DMS 273 (cell line): ENCODE data around the gene ARHGEF40.

Experiments used
- DNase-seq: peaks from one replicate; lab custom pipeline; 2025; ENCODE audit not compliant: unreplicated experiment; lab: John Stamatoyannopoulos, UW

Gene ARHGEF40

DNA sequence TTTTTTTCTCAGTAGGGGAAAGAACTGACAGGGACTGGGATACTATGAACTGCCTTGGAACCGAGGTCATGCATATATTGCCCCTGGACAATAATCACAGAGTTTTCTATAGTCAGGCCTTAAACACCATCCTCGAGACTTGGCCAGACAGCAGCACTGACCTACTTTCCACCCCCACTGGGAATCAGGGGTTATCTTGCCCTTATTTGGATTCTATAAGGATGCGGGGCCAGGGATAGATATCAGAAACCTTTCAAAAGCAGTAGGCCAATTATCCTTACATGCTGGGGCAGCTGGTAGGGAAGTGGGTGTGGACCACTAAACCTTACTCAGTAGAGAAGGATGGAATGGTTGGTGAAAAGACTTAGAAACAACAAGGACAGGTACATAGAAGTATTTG is 26.3 kb downstream of the ARHGEF40 start:
- peak; percentile 58 for DNase-seq

DNA sequence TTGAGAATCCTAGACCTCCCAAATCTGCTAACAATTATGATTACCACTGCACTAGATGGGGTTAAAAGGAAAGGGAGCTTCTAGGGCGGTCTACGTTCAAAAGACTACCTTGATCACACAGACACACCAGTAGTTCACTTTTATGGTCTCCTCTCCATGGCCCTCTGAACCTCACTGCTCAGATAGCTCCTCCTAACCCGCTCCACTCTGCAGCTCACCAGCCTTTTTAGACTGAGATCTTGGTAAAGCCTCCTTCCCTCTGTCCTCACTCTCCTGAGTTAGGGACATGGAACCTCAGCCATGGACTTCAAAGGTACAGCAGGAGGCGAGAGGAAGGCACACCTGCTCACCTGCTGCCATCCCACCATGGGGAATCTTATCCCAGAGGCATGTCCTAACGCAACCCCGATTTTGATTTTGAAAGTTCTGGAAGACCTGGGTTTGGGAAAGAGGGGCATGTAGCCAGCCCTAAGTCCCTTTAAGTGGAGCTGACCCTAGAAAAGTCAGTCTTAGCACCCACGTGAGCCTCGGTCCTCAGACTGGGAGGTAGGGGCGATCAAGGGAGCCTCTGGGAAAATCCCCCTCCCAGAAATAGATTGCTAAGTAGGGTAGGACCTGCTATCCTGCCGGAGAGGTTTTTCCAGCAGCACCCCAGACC is 27.0 kb downstream of the ARHGEF40 start:
- peak; percentile 52 for DNase-seq

DNA sequence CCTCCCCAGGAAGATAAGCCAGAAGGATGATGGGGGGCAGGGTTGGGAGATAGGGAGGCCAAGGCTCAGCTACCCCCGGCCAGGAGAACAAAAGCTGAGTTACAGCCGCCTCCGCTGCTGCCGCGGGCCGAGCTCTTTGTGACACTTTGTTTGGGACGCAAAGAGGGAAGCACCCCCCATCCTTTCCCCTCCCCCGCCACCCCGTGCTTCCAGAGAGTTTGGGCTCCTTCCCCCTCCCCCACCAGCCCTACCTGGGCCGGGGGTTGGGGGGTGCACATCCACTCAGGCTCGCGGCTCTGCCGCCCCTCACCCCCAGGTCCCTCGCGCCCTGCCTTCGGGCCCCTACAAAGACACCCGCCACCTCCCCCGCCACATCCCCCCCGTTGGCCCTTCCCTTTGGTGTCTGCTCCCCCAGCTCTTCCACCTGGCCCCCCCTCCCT is 27.6 kb downstream of the ARHGEF40 start:
- peak; percentile 53 for DNase-seq

DNA sequence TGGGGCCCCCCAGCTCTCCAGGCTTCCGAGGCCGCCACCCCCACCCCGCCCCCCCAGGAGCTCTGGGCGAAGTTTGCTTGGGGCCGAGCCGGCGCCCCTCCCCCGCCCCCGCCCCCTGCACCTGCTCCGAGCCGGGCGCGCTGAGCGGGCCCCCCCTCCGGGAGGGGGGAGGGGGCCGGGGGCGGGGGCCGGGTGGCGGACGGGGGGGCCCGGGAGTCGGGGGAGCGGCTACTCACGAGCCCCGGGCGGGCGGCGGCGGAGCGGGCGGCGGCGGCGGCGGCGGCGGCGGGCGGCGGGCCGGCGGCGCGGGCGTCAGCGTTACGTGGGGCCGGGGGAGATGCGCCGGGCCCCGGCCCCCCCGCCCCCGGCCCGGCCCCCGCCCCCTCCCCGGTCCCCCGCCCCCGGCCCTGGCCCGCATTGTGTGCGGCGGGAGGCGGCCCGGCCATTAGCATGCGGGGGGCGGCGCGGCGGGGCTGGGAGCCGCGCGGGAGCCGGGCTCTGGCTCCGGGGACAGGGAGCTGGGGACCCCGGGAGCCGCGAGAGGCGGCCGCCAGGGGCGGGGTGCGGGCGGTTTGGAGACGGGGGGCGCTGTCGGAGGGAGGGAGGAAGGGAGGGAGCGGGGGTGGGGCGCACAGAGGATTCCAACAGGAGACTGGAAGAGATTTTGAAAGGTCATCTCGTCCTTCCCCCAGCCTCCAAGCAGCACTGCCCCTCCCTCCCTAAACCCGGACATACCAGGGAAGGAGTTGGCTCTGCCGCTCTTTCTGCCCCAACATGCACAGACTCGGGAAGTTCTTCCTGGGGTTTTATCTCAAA is 28.2 kb downstream of the ARHGEF40 start, which contains the start of gene ZNF219:
Gene ZNF219 (minus strand): TSS at position 580 of the 816 bp plus-strand sequence. CDS start 5,064 bp downstream, outside the sequence.
- DNase-seq: peak; percentile 82

DNA sequence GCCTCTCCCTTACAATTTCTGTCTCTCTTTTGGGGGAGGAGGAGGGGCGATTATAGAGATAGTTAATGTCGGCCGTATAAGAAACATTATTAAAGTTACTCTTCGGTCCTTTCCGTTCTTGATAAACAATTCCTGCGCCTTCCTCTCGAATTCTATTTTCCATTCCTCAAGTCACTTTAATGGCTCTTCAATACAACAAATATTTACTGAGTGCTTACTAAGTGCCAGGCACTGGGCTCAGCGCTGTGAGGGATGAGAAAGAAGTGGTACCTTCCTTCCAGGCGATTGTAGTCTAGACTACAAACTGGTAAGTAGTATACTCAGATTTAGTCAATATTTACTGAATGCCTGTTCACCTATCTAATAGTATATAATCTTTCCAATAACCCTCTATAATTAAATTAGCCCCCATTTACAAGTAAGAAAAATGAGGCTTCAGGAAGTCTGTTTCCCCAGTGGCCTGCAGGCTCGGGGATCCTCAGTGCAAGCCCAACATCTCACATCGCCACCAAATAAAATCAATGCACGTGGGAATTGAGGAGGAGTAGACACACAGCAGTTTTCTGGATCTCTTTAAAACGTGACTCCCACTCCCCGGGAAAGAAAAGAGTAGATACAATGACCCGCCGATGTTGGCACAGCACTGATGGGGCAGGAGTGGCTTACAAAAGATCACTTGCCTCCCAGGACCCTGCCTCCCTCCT is 28.9 kb downstream of the ARHGEF40 start:
- DNase-seq: peak; percentile 52

DNA sequence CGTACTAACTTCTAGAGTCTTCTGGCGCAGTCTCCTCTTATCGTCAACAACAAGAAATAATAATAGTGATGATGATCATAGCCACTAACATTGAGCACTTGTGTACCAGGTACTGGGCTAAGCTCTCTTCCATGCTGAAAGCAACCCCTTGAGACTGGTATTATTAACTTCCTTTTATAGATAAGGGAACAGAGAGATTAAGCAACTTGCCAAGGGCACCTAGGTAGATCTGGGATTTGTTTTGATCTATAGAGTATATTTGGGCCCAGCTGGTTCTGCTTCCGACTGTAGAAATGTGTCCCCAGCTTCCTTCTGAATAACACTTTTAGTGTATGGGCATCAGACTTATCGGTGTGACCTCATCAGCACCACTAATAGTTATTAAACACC is 29.5 kb downstream of the ARHGEF40 start:
- no peak for DNase-seq

DNA sequence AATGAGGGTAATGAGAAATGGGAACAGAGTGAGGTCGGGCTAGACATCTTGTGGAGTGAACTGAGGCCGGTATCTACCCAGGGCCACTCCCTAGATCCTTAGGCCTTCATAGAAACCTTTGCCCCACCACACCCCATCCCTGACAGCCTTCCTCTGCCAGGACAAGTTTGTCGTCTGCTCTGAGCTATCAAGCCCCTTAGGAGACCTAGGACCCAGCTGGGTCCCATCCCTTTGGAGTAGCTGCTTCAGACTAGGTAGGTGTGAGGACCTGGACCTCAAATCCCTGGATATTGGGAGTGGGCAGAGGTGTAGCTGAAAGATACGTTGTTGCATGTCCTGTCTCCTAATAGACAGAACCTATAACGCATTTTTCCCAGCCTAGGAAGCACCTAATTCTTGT is 30.8 kb downstream of the ARHGEF40 start, which contains the start of gene TMEM253:
Gene TMEM253 (plus strand): TSS at position 136 of the 400 bp plus-strand sequence. CDS start 278 bp downstream, outside the sequence.
- no peak for DNase-seq

DNA sequence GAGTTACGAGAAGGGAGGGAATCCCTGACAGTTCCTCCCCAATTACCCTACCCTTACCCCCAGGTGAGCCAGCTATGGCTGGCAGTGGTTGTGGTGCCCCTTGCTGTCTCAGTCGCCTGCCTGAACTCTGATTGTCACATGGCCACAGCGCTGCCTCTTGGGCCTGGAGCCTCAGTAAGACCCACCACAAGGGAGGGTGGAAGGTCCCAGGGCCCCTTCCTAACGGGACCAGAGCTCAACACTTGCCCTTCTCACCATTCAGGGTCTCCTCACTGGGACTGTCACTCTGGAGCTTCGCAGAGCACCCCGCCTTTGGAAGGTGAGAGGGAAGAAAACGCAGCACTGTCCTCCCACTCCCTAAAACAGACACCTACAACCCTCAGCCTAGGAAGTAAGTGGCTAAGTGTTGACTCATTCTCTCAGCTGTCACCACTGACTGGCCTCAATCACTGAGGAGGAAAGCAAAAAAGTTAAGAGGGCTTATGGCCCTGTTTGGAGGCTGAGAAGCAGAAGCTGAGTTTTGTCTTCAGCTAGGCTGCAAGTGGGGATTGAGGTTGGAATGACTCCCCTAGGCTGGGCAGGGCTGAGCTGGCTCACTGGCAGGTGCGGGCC is 31.8 kb downstream of the ARHGEF40 start:
- no peak for DNase-seq

DNA sequence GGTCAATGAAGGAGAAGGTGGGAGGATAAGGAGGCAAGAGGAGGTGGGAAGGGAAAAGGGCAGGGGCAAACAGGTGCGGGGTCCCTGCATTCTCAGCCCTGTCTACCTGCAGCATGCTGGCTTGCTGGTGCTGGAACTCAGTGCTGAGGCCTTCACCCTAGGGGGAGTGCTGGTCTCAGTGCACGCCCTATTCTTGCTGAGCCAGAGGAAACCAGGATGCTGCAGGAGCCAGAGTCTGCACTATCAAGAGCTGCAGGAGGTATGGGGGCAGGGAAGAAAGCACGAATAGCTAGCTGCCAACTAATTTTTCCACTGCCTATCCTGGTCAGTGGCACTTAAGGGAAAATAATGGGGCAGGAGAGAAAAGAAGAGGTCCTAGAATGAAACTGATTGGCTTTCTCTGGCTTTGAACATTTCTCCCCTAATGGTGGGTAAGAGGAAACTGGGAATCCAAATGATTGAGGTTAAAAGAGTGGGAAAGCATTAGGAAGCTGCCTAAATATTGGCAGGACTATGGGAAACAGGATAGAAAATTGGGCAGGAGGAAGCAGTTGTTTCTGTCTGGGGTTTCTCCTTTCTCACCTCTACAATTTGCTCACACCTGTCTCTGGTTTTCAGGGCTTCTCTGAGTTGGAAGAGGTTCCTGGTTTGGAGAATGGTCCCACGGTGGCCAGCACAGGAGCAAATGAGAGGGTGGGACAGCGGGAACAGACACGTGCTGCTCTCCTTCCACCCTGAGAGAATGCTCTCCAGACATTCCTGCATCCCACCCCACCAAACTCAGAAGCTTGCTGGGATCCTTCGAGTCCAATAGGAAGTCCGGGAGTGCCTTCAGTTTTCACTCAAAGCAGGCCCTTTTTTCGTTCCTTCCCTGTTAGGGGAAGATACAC is 32.7 kb downstream of the ARHGEF40 start:
- DNase-seq: peak; percentile 49

DNA sequence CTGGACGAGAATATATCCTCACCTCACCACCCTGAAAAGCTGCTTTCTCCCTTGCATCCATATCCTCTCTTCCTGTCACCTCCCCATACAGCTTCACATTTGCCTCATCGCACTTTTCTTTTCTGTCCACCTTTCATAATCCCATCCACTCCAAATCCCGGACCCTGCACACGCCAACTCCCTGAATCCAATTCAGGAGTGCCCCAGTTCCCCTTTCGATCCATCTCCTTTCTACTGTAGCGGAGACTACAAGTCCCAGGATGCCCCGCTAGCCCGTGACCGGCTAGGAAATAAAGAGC is 33.3 kb downstream of the ARHGEF40 start:
- no peak for DNase-seq

DNA sequence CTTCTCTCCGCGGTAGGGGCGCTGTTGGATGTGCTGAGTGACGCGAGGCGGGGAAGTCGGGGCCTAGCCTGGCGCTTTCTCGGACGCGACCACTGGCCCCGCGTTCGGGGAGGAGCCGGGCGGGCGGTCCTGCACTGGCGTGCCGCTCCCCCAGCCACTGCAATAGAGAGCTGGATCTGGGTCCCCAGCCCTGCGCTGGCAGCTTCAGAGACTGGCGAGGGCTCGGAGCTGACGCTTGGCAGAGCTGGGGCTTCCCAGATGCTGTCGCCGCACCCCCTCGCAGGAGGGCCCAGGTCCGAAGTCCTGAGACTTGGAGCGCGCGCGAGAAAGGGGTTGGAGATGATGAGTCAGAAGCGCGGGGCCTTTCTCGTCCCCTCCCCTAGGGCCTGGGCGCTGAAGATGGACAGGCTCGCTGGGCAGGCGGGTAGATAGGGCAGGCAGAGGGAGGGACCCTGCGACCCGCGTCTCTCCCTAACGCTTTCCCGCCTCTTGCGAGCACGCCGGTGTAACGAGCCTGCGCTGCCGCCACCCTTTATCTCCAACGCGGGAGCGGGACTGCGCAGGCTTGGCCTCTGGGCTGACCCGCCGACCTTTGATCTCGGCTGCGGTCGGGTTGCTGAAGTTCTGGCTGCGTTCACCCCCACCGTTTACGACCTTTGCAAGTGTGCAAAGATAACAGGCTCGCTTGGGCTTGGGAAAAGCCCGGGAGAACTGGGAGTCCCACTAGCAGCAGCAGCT is 33.8 kb downstream of the ARHGEF40 start:
- peak; percentile 98 for DNase-seq

DNA sequence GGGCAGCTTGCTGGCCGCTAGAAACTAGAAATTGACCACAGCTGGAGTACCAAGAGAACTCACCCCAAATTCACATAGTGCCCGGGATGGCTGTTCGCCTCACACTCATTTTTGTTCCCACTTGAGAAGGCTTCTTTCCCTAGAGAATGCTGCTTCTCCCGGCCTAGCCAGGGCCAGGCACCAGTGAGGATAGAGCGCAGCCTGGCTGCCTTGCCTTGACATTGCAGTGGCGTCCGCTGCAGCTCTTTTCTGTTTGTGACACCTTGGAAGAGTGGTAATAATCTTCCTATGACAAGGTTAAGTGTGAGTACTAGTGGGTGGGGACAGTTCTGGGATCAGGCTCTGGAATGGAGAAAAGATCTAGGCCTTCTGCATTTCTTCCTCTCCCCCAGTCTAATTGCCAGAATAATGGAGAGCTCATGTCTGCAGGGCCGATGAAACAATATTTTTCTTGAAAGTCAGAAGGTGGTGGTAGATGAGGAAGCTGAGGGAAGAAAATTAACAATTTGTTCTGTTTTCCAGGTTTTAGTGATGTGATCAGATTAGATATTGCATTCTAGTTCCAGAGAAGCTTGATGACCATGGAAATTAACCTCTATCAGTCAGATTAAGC is 34.5 kb downstream of the ARHGEF40 start:
- peak; percentile 94 for DNase-seq

DNA sequence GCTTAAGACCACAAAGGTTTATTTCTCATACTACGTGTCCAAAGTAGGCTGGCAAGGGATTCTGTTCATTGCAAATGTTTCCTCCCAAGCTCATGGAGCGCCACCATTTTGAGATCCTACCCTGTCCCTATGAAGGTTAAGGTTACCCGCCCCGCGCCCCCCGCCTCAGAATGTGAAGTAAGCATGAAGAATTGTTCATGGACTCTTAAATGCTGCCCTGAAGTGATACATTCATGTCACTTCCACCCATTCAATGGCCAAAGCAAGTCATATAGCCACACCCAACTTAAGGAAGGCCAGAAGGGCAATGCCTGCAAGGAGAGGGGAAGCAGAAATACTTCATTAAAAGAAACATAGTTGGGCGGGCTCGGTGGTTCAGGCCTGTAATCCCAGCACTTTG is 35.0 kb downstream of the ARHGEF40 start:
- DNase-seq: no peak

DNA sequence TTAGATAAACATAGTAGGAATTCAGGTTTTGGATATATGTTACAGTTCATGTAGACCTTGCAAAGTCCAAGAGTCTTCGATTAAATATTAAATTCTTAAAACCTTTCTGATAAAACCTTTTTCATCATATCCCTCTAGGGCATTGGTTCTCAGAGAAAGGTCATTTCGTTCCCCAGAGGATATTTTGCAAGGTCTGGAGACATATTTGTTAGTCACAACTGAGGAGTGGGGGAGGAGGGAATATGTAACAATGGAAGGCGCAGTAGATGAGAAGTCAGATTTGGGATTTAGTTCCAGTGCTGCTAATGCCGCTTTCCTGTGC is 36.0 kb downstream of the ARHGEF40 start:
- DNase-seq: no peak

DNA sequence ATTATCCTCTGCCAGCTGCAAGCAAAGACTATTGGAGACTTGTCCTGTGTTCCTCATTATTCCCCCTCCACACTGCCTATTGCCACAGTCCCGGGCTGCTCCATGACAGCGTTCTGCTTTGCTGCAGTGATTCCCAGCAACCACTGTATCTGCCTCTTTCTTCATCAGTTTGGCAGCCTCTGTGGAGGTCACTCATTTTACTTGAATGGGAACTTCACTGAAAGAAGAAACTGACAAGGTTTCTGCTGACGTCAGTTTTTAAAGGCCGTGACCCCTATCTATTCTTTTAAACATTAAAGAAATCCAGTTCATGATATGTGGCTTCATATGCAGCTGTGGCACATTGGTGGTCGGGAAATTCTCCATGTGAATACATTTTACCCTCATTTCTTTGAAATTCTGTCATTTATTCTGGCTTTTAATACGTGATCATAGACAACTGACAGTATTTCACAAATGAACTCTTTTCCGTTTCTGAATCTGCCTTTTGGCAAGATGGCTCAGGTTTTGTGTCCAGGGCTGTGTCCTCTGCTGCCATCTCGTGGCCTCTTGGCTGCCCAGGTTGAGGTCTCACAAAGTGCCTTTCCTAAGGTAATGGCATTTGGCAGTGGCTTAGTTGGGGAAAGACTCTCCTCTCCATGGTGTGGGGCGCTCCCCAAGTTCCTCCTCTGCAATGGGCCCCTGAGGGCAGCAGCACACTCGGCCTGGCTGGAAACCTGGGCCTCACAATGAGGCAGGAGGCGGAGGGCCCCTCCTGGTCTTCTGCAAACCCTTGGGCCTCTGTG is 36.6 kb downstream of the ARHGEF40 start:
- peak; percentile 90 for DNase-seq

DNA sequence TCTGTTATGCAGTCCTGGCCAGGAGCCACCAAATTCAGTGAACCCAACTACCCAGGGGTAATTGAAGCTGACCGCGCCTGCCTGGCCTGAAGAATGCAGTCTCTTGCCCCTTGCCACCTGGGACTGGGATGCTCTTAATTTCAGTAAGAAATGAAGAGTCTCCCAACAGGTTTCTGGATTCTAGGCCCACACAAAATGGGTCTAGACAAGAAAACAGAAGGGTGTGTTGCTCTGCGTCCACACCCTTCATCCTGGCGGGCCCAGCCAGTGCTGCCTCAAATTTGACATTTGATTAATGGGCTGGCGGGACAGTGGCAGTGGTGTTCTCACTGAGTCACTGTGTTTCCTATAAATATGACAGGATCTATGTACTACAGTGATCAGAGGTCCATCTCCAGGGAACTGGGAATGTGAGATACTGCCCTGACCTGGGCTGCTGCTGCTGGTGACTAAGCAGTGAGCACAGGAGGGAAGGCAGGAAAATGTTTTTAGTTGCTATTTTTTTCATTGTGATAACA is 37.2 kb downstream of the ARHGEF40 start:
- DNase-seq: peak; percentile 76

DNA sequence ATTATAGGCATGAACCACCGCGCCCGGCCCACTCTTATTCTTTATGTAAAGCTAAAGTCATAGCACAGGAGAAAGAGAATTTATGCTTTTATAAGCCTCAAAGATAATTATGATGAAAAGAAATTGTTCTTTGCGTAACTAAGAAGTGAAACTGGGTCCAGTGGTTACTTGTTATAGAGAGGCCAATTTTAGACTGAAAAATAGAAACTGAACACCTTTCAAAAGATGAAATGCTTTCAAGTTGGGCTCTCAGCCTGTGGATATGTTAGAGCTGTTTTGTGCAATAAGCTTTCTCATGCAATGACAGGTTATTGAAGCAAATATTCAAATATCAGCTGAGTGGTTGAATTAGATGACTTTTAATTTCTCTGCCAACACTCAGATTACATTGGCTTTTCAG is 38.7 kb downstream of the ARHGEF40 start:
- no peak for DNase-seq

DNA sequence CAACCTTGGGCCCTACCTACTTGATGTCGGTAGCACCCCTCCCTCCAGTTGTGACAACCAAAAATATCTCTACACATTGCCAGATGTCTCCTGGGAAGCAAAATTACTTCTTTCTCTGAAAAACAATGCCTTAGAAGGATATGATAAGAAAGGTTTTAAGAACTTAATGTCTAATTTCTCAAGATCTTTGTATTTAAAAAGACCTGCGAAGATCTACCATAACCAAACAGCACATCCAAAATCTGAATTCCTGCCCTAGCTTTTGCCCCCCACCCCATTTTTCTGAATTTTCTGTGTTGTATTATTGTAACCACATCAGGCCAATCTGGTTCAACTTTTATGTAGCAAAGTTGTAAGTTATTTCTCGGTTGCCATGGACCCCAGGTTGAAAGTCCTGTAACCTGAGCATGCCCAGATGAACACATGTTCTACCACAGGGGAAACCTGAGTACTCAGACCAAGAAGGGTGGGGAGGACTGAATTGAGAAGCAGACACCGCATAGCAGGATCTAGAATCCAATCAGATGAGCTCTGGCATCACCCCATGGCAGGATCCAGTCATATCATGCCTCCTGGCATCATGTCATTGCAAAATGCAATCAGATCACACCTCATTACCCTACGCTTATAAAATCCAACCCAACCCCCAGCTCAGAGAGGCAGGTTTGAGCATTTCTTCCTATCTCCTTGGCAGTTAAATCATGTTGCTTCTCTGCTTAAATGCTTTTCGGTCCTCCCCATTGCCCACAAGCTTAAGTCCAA is 39.5 kb downstream of the ARHGEF40 start:
- DNase-seq: peak; percentile 76
